ENCODE measurements around the gene LIPA.

GRCh38 chr10:89283025-89283935, 31.7 kb upstream of the LIPA start:
- no peak for TF ChIP-seq POLR2A (IDR thresholded peaks at IDR 0.05; ENCODE audit: low read length)
- TF ChIP-seq GATA1 (IDR thresholded peaks at IDR 0.05; ENCODE audit: low read depth, low read length), result no peak
